Hindlimb muscle (tissue), 1 donor: ENCODE measurements around the gene ADISSP. TPM values are rescaled to one million over a fixed set of nuclear protein-coding genes. Genes with fewer than 3 reads are reported as not detected.

Experiments used
- DNase-seq: peaks from one replicate; pipeline ENCODE4 v3.0.0-alpha.2; 2013
- polyA plus RNA-seq: library from polyadenylated mRNA; unstranded; fragments of 120-200 nt; gene quantifications from one replicate; pipeline ENCODE4 v1.2.1, GENCODE V29; 2013; ENCODE audit not compliant: insufficient read length

ADISSP gene
- polyA plus RNA-seq, 1 donor: 29.1 TPM

- no peak for DNase-seq
Measured at GRCh38 chr20:3711484-3711941, 56.0 kb downstream of the ADISSP start.

- DNase-seq: peak; percentile 71
Measured at GRCh38 chr20:3710703-3711483, 56.7 kb downstream of the ADISSP start.

GRCh38 chr20:3710011-3710466, 57.5 kb downstream of the ADISSP start:
- DNase-seq: no peak

GRCh38 chr20:3707508-3707899, 60.0 kb downstream of the ADISSP start:
- DNase-seq: no peak

GRCh38 chr20:3706774-3707507, 60.6 kb downstream of the ADISSP start:
- no peak for DNase-seq

- no peak for DNase-seq
Measured at GRCh38 chr20:3705970-3706739, 61.4 kb downstream of the ADISSP start.

GRCh38 chr20:3705491-3705969, 62.0 kb downstream of the ADISSP start:
- no peak for DNase-seq

GRCh38 chr20:3704087-3704486, 63.5 kb downstream of the ADISSP start:
- no peak for DNase-seq

Other genes with a start within 250 kb of the ADISSP start
- not detected for gene GFRA4, start 104.4 kb downstream of the ADISSP start, polyA plus RNA-seq
- gene ADAM33, start 85.7 kb downstream of the ADISSP start, polyA plus RNA-seq: 61.5 TPM
- 4.6 TPM for gene SIGLEC1, start 55.2 kb downstream of the ADISSP start, polyA plus RNA-seq
- 25.5 TPM for gene HSPA12B, start 35.1 kb downstream of the ADISSP start, polyA plus RNA-seq
- gene SPEF1, start 13.7 kb upstream of the ADISSP start, polyA plus RNA-seq: not detected
- 47.8 TPM for gene CENPB, start 19.0 kb upstream of the ADISSP start, polyA plus RNA-seq
- gene CDC25B, start 28.6 kb upstream of the ADISSP start, polyA plus RNA-seq: 122 TPM
- 11.8 TPM for gene AP5S1, start 52.8 kb upstream of the ADISSP start, polyA plus RNA-seq
- gene MAVS, start 79.1 kb upstream of the ADISSP start, polyA plus RNA-seq: 26.0 TPM
- gene PANK2, start 121.6 kb upstream of the ADISSP start, polyA plus RNA-seq: 32.7 TPM
- 21.4 TPM for gene RNF24, start 247.8 kb upstream of the ADISSP start, polyA plus RNA-seq